SK-N-MC (cell line): ENCODE measurements around the gene ZNF567.

ENCODE experiments used
- EZH2 ChIP-seq: fragments of 200-600 bp; sonication (generic); IDR thresholded peaks from one replicate; pipeline ENCODE4 v1.6.1; 2017; ENCODE audit warnings: antibody characterized with exemption
- FOXP2 ChIP-seq: optimal IDR thresholded peaks from 2 replicates; pipeline ENCODE3; 2011; ENCODE audit warnings: mild to moderate bottlenecking, moderate library complexity; ENCODE audit not compliant: insufficient read depth; ENCODE audit errors: extremely low read length, control extremely low read depth
- POLR2AphosphoS5 ChIP-seq: IDR thresholded peaks from 2 replicates; pipeline ENCODE4 v1.6.1; 2012; ENCODE audit warnings: mild to moderate bottlenecking, low read depth, low read length, borderline replicate concordance

GRCh38 chr19:36672368-36672767 is 15.0 kb upstream of the ZNF567 start:
- no peak for TF ChIP-seq POLR2AphosphoS5
- no peak for TF ChIP-seq EZH2
- TF ChIP-seq FOXP2, result no peak
